ENCODE data around the gene KRTAP4-8.

- TF ChIP-seq POLR2A (IDR thresholded peaks at IDR 0.05; ENCODE audit: low read length) (no peak), GATA1 (IDR thresholded peaks at IDR 0.05; ENCODE audit: low read depth, low read length) (no peak)
Observed at GRCh38 chr17:41057547-41057946, 40.4 kb downstream of the KRTAP4-8 start.

Measured in erythroblast (primary cell).